ENCODE measurements around the gene UBE4B. TPM values are rescaled to one million over a fixed set of nuclear protein-coding genes. Genes with fewer than 3 reads are reported as not detected.

The UBE4B gene
- total RNA-seq, 1 donor from 2014 or later: 39.1 TPM

DNA sequence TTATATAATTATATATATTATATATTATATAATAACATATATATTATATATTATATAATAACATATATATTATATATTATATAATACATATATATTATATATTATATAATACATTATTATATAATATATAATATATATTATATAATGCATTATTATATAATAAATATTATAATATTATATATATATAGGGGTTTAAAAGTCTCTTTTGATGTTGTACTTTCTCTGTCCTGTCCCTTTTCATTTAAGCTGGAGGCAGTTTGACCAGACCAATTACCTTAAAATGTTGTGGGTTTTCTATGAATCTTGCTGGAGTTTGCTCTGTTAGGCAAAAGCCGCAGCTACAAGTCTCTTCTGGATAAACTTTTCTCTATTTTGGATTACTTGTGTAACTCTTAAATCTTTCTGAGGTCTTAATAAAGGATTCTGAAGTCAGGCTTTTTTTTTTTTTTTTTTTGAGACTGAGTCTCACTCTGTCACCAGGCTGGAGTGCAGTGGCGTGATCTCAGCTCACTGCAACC, 155.4 kb downstream of the UBE4B start:
- H3K4me1 ChIP-seq: no peaks in the 10 kb centered on the region
- no peaks in the 10 kb centered on the region for H3K36me3 ChIP-seq
- DNase-seq: no peak
- no peak for ATAC-seq
- no peaks in the 10 kb centered on the region for H3K9me3 ChIP-seq
- no peaks in the 10 kb centered on the region for H3K27me3 ChIP-seq (ENCODE audit: low read depth)
- TF ChIP-seq, protein P1, sequence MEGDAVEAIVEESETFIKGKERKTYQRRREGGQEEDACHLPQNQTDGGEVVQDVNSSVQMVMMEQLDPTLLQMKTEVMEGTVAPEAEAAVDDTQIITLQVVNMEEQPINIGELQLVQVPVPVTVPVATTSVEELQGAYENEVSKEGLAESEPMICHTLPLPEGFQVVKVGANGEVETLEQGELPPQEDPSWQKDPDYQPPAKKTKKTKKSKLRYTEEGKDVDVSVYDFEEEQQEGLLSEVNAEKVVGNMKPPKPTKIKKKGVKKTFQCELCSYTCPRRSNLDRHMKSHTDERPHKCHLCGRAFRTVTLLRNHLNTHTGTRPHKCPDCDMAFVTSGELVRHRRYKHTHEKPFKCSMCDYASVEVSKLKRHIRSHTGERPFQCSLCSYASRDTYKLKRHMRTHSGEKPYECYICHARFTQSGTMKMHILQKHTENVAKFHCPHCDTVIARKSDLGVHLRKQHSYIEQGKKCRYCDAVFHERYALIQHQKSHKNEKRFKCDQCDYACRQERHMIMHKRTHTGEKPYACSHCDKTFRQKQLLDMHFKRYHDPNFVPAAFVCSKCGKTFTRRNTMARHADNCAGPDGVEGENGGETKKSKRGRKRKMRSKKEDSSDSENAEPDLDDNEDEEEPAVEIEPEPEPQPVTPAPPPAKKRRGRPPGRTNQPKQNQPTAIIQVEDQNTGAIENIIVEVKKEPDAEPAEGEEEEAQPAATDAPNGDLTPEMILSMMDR (IDR thresholded peaks at IDR 0.05): no peak
- no peak overlapping the region for H3K4me3 ChIP-seq
- intact Hi-C loops (cut with DNase I): no loop called here
- H3K27ac ChIP-seq: no peak overlapping the region

DNA sequence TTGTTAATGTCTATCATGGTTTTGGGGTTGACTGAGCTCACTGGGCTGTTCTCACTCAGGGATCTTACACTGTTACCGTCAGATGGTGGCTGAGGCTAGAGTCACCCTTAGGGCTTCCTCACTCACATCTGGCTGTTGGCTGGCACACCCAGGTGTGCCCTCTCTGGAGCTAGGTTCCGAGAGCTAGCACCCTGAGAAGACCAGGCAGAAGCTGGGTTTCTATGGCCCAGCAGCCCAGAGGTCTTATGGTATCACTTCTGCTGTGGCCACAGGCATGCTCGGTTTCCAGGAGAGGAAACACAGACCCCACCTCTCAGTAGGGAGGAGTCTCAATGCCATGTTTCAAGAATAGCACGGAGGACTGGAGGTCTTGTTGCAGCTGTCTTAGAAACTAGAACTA, 156.9 kb downstream of the UBE4B start:
- H3K9me3 ChIP-seq: no peaks in the 10 kb centered on the region
- ATAC-seq: peak in 1 of 2 donors; percentile 55
- intact Hi-C loops (cut with DNase I): no loop called here

DNA sequence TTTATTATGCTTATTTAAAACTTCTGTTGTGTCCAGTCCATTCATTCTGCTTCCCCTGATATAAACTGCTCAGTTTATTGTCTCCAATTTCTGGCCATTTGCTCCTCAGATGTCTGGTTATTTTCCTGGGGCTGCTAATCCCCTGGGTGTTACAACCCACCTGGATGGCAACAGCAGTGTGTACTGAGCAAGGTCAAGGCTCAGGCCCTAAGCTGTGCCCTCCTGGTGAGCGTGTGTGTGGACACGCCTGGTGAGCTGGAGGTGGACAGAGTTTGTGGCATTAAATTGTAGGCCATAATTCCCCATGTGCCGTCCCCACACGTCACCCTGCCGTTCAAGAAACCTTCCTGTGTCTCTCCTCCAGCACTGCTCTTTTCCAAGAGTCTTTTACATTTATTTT, 159.5 kb downstream of the UBE4B start:
- Histone ChIP-seq H3K27ac (no peak overlapping the region), H3K4me3 (no peak overlapping the region), H3K27me3 (ENCODE audit: low read depth) (no peaks in the 10 kb centered on the region), H3K36me3 (no peaks in the 10 kb centered on the region), H3K9me3 (no peaks in the 10 kb centered on the region), H3K4me1 (no peaks in the 10 kb centered on the region)
- DNase-seq: no peak
- no peak for ATAC-seq
- intact Hi-C loops (cut with DNase I): no loop called here
- TF ChIP-seq, protein P1 (IDR thresholded peaks at IDR 0.05): no peak

More for the DNA sequence above, 156.9 kb downstream of the UBE4B start:
- Histone ChIP-seq H3K27me3 (ENCODE audit: low read depth) (no peaks in the 10 kb centered on the region), H3K4me3 (no peak overlapping the region), H3K27ac (no peak overlapping the region), H3K4me1 (no peaks in the 10 kb centered on the region), H3K36me3 (no peaks in the 10 kb centered on the region)
- TF ChIP-seq, protein P1 (IDR thresholded peaks at IDR 0.05): no peak
- no peak for DNase-seq

DNA sequence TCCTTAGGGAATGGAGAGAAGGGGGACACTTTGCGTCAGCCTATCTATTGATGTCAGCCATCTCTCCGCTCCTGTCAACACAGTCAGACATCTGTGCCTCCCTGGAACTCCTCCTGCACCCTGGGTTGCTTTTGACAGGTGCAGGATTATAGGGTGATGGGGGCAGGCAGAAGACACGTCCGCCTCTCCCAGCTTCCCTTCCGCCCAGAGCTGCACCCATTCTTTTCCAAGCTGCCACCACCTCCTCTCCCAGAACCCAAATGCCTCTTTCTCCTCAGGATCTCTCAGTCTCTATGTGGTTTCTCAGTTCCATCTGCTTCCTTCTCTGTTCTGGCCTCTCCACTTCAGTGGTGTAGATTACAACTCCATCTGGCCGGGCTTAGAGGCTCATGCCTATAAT, 160.5 kb downstream of the UBE4B start:
- no peak overlapping the region for H3K27ac ChIP-seq
- no peak overlapping the region for H3K4me3 ChIP-seq
- ATAC-seq (no peak), DNase-seq (no peak)
- H3K27me3 ChIP-seq (ENCODE audit: low read depth): no peaks in the 10 kb centered on the region
- TF ChIP-seq, protein P1 (IDR thresholded peaks at IDR 0.05): no peak
- intact Hi-C loops (cut with DNase I): no loop called here
- H3K36me3 ChIP-seq: no peaks in the 10 kb centered on the region
- no peaks in the 10 kb centered on the region for H3K9me3 ChIP-seq
- H3K4me1 ChIP-seq: no peaks in the 10 kb centered on the region

DNA sequence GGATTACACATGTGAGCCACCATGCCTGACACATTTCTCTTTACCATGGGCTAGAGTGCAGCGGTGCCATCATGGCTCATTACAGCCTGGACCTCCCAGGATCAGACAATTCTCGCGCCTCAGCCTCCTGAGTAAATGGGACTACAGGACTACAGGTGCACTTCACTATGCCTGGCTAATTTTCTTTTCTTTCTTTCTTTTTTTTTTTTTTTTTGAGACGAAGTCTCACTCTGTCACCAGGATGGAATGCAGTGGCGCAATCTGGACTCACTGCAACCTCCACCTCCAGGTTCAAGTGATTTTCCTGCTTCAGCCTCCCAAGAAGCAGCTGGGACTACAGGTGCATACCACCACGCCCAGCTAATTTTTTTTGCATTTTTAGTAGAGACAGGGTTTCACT, 162.8 kb downstream of the UBE4B start:
- no peak for ATAC-seq
- no peaks in the 10 kb centered on the region for H3K36me3 ChIP-seq
- no peak for DNase-seq
- intact Hi-C loops (cut with DNase I): no loop called here
- TF ChIP-seq, protein P1 (IDR thresholded peaks at IDR 0.05): no peak
- no peaks in the 10 kb centered on the region for H3K27me3 ChIP-seq (ENCODE audit: low read depth)
- H3K4me1 ChIP-seq: no peaks in the 10 kb centered on the region
- H3K9me3 ChIP-seq: no peaks in the 10 kb centered on the region
- no peak overlapping the region for H3K27ac ChIP-seq
- no peak overlapping the region for H3K4me3 ChIP-seq

DNA sequence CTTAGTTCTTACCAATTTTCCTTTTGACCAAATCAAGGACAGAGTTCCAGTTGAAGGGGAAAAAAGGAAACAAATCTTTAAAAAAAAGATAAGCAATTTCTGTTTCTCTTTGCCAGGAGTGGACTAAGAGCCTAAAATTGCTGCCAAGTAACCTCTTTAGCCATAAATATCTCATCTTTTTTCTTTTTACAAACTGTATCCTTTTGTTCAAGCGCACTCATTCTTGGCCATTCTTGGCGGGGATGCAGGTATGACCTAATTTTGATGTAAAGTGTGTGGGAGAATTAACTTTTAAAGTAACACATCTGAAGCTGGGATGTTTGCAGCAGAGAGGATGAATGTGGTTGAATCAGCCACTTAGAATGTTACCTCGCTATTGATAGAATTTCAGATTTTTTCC, 164.2 kb downstream of the UBE4B start:
- Histone ChIP-seq H3K4me1 (no peaks in the 10 kb centered on the region), H3K27ac (no peak overlapping the region), H3K4me3 (no peak overlapping the region), H3K9me3 (no peaks in the 10 kb centered on the region), H3K27me3 (ENCODE audit: low read depth) (no peaks in the 10 kb centered on the region), H3K36me3 (no peaks in the 10 kb centered on the region)
- ATAC-seq: no peak
- intact Hi-C loops (cut with DNase I): no loop called here
- no peak for DNase-seq
- TF ChIP-seq, protein P1 (IDR thresholded peaks at IDR 0.05): no peak
